C4-2B (cell line): ENCODE results near the gene MACF1.
"Not testable (repeated sequence)": the region's sequence is repeated elsewhere in the genome, so short reads cannot be mapped to it uniquely, and the experiment has no call there.

Experiments
- ZFX ChIP-seq: fragments of 450-650 bp; IDR thresholded peaks from 2 replicates; pipeline ENCODE4 v1.6.1; 2017
- TF ChIP-seq, protein P1 (sequence below): fragments of 450-650 bp; conservative IDR thresholded peaks from 2 replicates; pipeline ENCODE4 v1.5.1; 2017; ENCODE audit warnings: mild to moderate bottlenecking

DNA sequence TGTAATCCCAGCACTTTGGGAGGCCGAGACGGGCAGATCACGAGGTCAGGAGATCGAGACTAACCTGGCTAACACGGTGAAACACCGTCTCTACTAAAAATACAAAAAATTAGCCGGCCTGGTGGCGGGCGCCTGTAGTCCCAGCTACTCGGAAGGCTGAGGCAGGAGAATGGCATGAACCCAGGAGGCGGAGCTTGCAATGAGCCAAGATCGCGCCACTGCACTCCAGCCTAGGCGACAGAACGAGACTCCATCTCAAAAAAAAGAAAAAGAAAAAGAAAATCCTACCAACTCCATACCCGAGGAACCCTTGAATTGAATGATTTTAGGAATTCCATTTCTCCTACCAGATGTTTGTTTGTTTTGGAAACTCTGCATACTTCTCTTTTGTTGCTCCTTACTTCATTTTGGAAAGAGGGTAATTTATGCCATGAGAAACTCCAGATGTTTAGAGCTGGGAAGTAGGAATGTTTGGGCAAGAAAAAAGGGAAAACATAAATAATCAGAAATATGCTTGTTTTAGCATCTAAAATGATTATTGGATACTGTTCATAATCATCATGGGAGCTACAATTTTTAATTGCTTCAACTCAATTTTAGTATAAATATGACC, 262.7 kb downstream of the MACF1 start:
- TF ChIP-seq, protein P1, sequence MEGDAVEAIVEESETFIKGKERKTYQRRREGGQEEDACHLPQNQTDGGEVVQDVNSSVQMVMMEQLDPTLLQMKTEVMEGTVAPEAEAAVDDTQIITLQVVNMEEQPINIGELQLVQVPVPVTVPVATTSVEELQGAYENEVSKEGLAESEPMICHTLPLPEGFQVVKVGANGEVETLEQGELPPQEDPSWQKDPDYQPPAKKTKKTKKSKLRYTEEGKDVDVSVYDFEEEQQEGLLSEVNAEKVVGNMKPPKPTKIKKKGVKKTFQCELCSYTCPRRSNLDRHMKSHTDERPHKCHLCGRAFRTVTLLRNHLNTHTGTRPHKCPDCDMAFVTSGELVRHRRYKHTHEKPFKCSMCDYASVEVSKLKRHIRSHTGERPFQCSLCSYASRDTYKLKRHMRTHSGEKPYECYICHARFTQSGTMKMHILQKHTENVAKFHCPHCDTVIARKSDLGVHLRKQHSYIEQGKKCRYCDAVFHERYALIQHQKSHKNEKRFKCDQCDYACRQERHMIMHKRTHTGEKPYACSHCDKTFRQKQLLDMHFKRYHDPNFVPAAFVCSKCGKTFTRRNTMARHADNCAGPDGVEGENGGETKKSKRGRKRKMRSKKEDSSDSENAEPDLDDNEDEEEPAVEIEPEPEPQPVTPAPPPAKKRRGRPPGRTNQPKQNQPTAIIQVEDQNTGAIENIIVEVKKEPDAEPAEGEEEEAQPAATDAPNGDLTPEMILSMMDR = not testable (repeated sequence)
- TF ChIP-seq ZFX = not testable (repeated sequence)
